Sigmoid colon (tissue), 7 donors: Measurements from ENCODE around the gene ORAI3. TPM values are rescaled to one million over a fixed set of nuclear protein-coding genes. Genes with fewer than 3 reads are reported as not detected.

Experiments
- DNase-seq: peaks from one replicate; pipeline ENCODE4 v3.0.0-alpha.2; 2019
- H3K27ac ChIP-seq, 4 donors: fragments of 200-600 bp; sonication (generic); one replicate each; pipeline ENCODE4 v1.5.1; 2016 to 2019; ENCODE audit warnings: mild to moderate bottlenecking in 1 of 4
- H3K27me3 ChIP-seq, 3 donors: fragments of 200-600 bp; sonication (generic); one replicate each; pipeline ENCODE4 v1.5.1; 2019; ENCODE audit warnings: mild to moderate bottlenecking in 1 of 3
- H3K36me3 ChIP-seq, 4 donors: fragments of 200-600 bp; sonication (generic); one replicate each; pipeline ENCODE4 v1.5.1; 2016 to 2019
- H3K4me1 ChIP-seq, 4 donors: fragments of 200-600 bp; sonication (generic); one replicate each; pipeline ENCODE4 v1.5.1; 2017 to 2019
- H3K4me3 ChIP-seq, 4 donors: fragments of 200-600 bp; sonication (generic); one replicate each; pipeline ENCODE4 v1.5.1; 2017 to 2019; ENCODE audit warnings: mild to moderate bottlenecking in 2 of 4, moderate library complexity in 1 of 4
- H3K9me3 ChIP-seq, 4 donors: fragments of 200-600 bp in 3 of 4; sonication (generic) in 3 of 4; one replicate each; pipeline versions ENCODE4 v1.5.1 to v1.6.1; 2013 to 2019
- CTCF ChIP-seq, 4 experiments: fragments of 450-650 bp in 3 of 4; fragments of 200-600 bp in 1 of 4; IDR thresholded peaks; one replicate each; pipeline ENCODE4 v1.5.1; 2016 to 2019; ENCODE audit warnings: antibody characterized with exemption in 4 of 4, mild to moderate bottlenecking in 3 of 4, moderate library complexity in 2 of 4
- EP300 ChIP-seq, 4 donors: sonication (generic); formaldehyde crosslinking; IDR thresholded peaks; one replicate each; pipeline ENCODE4 v1.6.1; 2017; ENCODE audit warnings: antibody characterized with exemption in 4 of 4
- POLR2A ChIP-seq, 2 donors: fragments of 450-650 bp; IDR thresholded peaks; one replicate each; pipeline ENCODE4 v1.6.1; 2016; ENCODE audit warnings: antibody characterized with exemption in 2 of 2, mild to moderate bottlenecking in 2 of 2, moderate library complexity in 2 of 2
- POLR2AphosphoS5 ChIP-seq, 4 donors: sonication (generic); formaldehyde crosslinking; IDR thresholded peaks; one replicate each; pipeline ENCODE4 v1.6.1; 2017; ENCODE audit warnings: antibody characterized with exemption in 4 of 4
- WGBS, 2 donors: extraction: QIAGEN DNeasy Blood & Tissue Kit; methylation state at CpG; one replicate each; pipeline ENCODE4 v1.1.7; 2013; 5-methylcytosine and 5-hydroxymethylcytosine counted together
- intact Hi-C: fragments of 100-400 bp; cut with DNase I; formaldehyde crosslinking; loops from one replicate; pipeline ENCODE4 v1.15.1; 2023
- polyA plus RNA-seq, 3 donors: library from polyadenylated mRNA; stranded (reverse); fragments of 200-250 nt; gene quantifications; one replicate each; pipeline ENCODE4 v1.2.3, GENCODE V29; 2013
- total RNA-seq, 4 donors: library from RNA; depleted of rRNA; stranded (reverse); fragments of >200 nt; gene quantifications; one replicate each; pipeline ENCODE4 v1.1.0, GENCODE V29; 2016
- donor health status: healthy with polysubstance abuse.
- donor health status: Bipolar disorder and iron deficiency.
- donor health status: healthy.

ORAI3 gene
- total RNA-seq (10 to 100 TPM; 33.3 to 43.3 (median 40.5) TPM), polyA plus RNA-seq (10 to 100 TPM in 2 of 3 donors, 1 to 10 TPM in 1; 8.6 to 16.1 (median 15.6) TPM)

- Histone ChIP-seq H3K9me3 (no peaks in the 10 kb centered on the region), H3K27me3 (no peaks in the 10 kb centered on the region), H3K36me3 (peaks cover 0 to 14% (median 8%) of the 10 kb centered on the region in 4 donors), H3K4me3 (peak within 1 kb of the TSS; percentile 75 to 96 (median 86)), H3K27ac (peak within 1 kb of the TSS; percentile 86 to 98 (median 93)), H3K4me1 (peaks cover 0 to 50% (median 48%) of the 10 kb centered on the region in 4 donors)
- TF ChIP-seq CTCF (IDR thresholded peaks at IDR 0.05) (no peak), POLR2A (IDR thresholded peaks at IDR 0.05) (peak; percentile 27 to 67), POLR2AphosphoS5 (IDR thresholded peaks at IDR 0.05) (peak; percentile 70 to 84 (median 83)), EP300 (IDR thresholded peaks at IDR 0.05) (no peak)
- peak; percentile 91 for DNase-seq
- intact Hi-C loops = loop anchor here (2.0 kb wide), 1 partner anchor 24 kb away; no protein-coding TSS in a partner anchor
- WGBS, 2 donors = 1% methylated on average over 70 of the region's 70 CpGs
Measured at GRCh38 chr16:30948667-30949649, at the start of gene ORAI3. Gene ORAI3, plus strand, starts transcription at chr16:30949068. Its CDS starts 222 bp downstream, at chr16:30949290.

GRCh38 chr16:30899794-30900193, 49.1 kb upstream of the ORAI3 start:
- 73 to 90% methylated on average over 2 of the region's 2 CpGs for WGBS, 2 donors
- Histone ChIP-seq H3K27ac (no peak overlapping the region), H3K9me3 (no peaks in the 10 kb centered on the region), H3K27me3 (no peaks in the 10 kb centered on the region), H3K4me3 (no peak overlapping the region), H3K4me1 (peaks cover 0 to 48% (median 38%) of the 10 kb centered on the region in 4 donors), H3K36me3 (no peaks in the 10 kb centered on the region)
- intact Hi-C loops = no loop called here
- no peak for DNase-seq
- no peak for TF ChIP-seq CTCF (IDR thresholded peaks at IDR 0.05)
- no peak for TF ChIP-seq POLR2AphosphoS5 (IDR thresholded peaks at IDR 0.05)
- no peak for TF ChIP-seq POLR2A (IDR thresholded peaks at IDR 0.05)
- TF ChIP-seq EP300 (IDR thresholded peaks at IDR 0.05) = no peak

GRCh38 chr16:30900588-30900987, 48.3 kb upstream of the ORAI3 start:
- DNase-seq = no peak
- WGBS, 2 donors = 98% methylated on average over 5 of the region's 5 CpGs
- Histone ChIP-seq H3K27ac (no peak overlapping the region), H3K4me3 (no peak overlapping the region), H3K9me3 (no peaks in the 10 kb centered on the region), H3K36me3 (no peaks in the 10 kb centered on the region), H3K4me1 (peaks cover 0 to 41% (median 30%) of the 10 kb centered on the region in 4 donors), H3K27me3 (no peaks in the 10 kb centered on the region)
- intact Hi-C loops = no loop called here
- no peak for TF ChIP-seq EP300 (IDR thresholded peaks at IDR 0.05)
- no peak for TF ChIP-seq CTCF (IDR thresholded peaks at IDR 0.05)
- TF ChIP-seq POLR2AphosphoS5 (IDR thresholded peaks at IDR 0.05) = no peak
- no peak for TF ChIP-seq POLR2A (IDR thresholded peaks at IDR 0.05)

- no peak for TF ChIP-seq EP300 (IDR thresholded peaks at IDR 0.05)
- no peak for TF ChIP-seq POLR2AphosphoS5 (IDR thresholded peaks at IDR 0.05)
- no peak for TF ChIP-seq CTCF (IDR thresholded peaks at IDR 0.05)
- TF ChIP-seq POLR2A (IDR thresholded peaks at IDR 0.05) = no peak
- Histone ChIP-seq H3K36me3 (no peaks in the 10 kb centered on the region), H3K27me3 (no peaks in the 10 kb centered on the region), H3K4me1 (peaks cover 0 to 33% (median 24%) of the 10 kb centered on the region in 4 donors), H3K4me3 (peak overlapping the region; percentile 27 to 65 (median 60)), H3K9me3 (no peaks in the 10 kb centered on the region), H3K27ac (peak overlapping the region; percentile 89 to 92 (median 91))
- DNase-seq = no peak
- WGBS, 2 donors = 33 to 35% methylated on average over 6 of the region's 6 CpGs
- intact Hi-C loops = loop anchor here (1.0 kb wide), 1 partner anchor 57 kb away; no protein-coding TSS in a partner anchor
Measured at GRCh38 chr16:30901201-30902028, 47.5 kb upstream of the ORAI3 start.
